PC-9 (cell line): ENCODE measurements around the gene SCLY.

ENCODE experiments used
- CTCF ChIP-seq: fragments of 200-600 bp; sonication (generic); conservative IDR thresholded peaks from 2 replicates; pipeline ENCODE4 v1.6.1; 2017; ENCODE audit warnings: mixed run types, antibody characterized with exemption, mild to moderate bottlenecking, moderate library complexity
- EZH2 ChIP-seq: fragments of 200-600 bp; sonication (generic); IDR thresholded peaks from 2 replicates; pipeline ENCODE4 v1.8.0; 2017; ENCODE audit warnings: antibody characterized with exemption, low read depth

GRCh38 chr2:238016526-238016925 is 44.3 kb upstream of the SCLY start:
- TF ChIP-seq CTCF (no peak), EZH2 (no peak)
